Measurements from ENCODE around the gene CYTH4.
A peak's percentile ranks its signal among the peaks of the same experiment; 100 is the strongest.

The CYTH4 gene

GRCh38 chr22:37335806-37336199, 53.5 kb downstream of the CYTH4 start:
- H3K4me3 ChIP-seq (ENCODE audit: severe bottlenecking) = no peak overlapping the region
- no peak for DNase-seq (ENCODE audit: low spot score)

DNA sequence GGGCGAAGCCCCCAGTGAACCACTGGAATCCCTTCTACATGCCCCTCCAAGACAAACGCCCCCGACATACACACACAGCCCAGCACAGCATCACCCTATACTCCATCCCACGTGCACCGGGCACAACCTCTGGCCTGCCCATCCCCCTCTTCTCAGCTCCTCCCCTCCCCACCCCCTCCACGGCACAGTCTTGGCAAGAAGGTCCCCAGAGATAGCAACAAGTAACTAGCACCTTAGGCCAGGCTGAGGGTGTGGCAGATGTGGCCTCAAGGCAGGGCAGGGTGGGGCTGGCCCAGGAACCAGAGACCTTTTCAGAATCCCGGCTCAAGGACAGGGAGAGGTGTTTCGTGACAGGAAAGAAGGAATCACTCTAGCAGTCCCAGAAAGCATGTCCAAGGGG, 54.3 kb downstream of the CYTH4 start:
- TF ChIP-seq CTCF (IDR thresholded peaks at IDR 0.05; ENCODE audit: poor library complexity, severe bottlenecking) = no peak
- no peaks in the 10 kb centered on the region for H3K36me3 ChIP-seq (ENCODE audit: low read depth)
- H3K9me3 ChIP-seq (ENCODE audit: severe bottlenecking) = no peaks in the 10 kb centered on the region
- peaks cover 16% of the 10 kb centered on the region for H3K4me1 ChIP-seq (ENCODE audit: insufficient read depth, poor library complexity, severe bottlenecking)
- peak overlapping the region; percentile 12 for H3K27ac ChIP-seq (ENCODE audit: poor library complexity, severe bottlenecking)
- no peak overlapping the region for H3K4me3 ChIP-seq (ENCODE audit: severe bottlenecking)
- H3K27me3 ChIP-seq (ENCODE audit: insufficient read depth, poor library complexity, severe bottlenecking) = no peaks in the 10 kb centered on the region
- ATAC-seq (ENCODE audit: low read depth) = peak; percentile 23; the same call in 1 of the 3 replicates
- no peak for DNase-seq (ENCODE audit: low spot score)

More at GRCh38 chr22:37335806-37336199, 53.5 kb downstream of the CYTH4 start:
- Histone ChIP-seq H3K27me3 (ENCODE audit: insufficient read depth, poor library complexity, severe bottlenecking) (no peaks in the 10 kb centered on the region), H3K36me3 (ENCODE audit: low read depth) (no peaks in the 10 kb centered on the region), H3K9me3 (ENCODE audit: severe bottlenecking) (no peaks in the 10 kb centered on the region), H3K4me1 (ENCODE audit: insufficient read depth, poor library complexity, severe bottlenecking) (peaks cover 24% of the 10 kb centered on the region), H3K27ac (ENCODE audit: poor library complexity, severe bottlenecking) (no peak overlapping the region)
- no peak for ATAC-seq (ENCODE audit: low read depth)
- no peak for TF ChIP-seq CTCF (IDR thresholded peaks at IDR 0.05; ENCODE audit: poor library complexity, severe bottlenecking)

DNA sequence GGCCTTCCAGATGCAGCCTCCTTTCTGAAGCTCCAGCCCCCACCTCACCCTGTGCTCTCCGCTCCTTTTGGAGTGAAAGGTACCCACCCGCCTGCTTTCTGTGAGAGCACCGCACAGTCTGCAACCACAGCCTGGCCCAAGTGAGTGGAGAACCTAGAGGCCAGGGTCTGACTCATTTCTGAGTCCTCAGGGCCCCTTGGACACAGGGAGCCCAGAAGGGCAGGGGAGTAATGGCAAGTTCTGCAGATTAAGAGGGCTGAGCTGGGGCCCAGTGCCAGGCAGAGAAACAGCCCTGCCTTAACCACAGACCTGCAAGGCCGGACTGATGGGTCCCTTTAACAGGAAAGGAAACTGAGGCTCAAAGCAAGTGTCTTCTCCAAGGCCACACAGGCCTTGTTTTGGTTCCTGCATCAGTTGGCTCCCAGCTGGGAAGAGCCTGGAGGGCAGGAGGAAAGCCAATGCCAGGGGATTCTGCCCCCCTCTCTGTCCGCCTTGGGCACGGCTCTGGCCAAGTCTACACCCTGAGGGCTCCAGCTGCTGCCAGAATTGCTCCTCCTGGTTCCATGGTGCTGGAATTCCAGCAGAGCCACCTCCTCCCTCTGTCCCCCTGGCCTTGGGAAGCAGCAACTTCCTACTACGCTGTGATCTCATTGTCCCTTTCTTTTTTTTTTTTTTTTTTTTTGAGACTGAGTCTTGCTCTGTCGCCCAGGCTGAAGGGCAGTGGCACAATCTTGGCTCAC, 55.1 kb downstream of the CYTH4 start:
- DNase-seq (ENCODE audit: low spot score) (no peak), ATAC-seq (ENCODE audit: low read depth) (peak; percentile 79)
- TF ChIP-seq CTCF (IDR thresholded peaks at IDR 0.05; ENCODE audit: poor library complexity, severe bottlenecking) = no peak
- H3K36me3 ChIP-seq (ENCODE audit: low read depth) = no peaks in the 10 kb centered on the region
- H3K27ac ChIP-seq (ENCODE audit: poor library complexity, severe bottlenecking) = peak overlapping the region; percentile 12
- no peak overlapping the region for H3K4me3 ChIP-seq (ENCODE audit: severe bottlenecking)
- no peaks in the 10 kb centered on the region for H3K9me3 ChIP-seq (ENCODE audit: severe bottlenecking)
- H3K27me3 ChIP-seq (ENCODE audit: insufficient read depth, poor library complexity, severe bottlenecking) = no peaks in the 10 kb centered on the region
- H3K4me1 ChIP-seq (ENCODE audit: insufficient read depth, poor library complexity, severe bottlenecking) = peaks cover 15% of the 10 kb centered on the region

- Histone ChIP-seq H3K27me3 (ENCODE audit: insufficient read depth, poor library complexity, severe bottlenecking) (no peaks in the 10 kb centered on the region), H3K9me3 (ENCODE audit: severe bottlenecking) (no peaks in the 10 kb centered on the region), H3K4me1 (ENCODE audit: insufficient read depth, poor library complexity, severe bottlenecking) (peaks cover 15% of the 10 kb centered on the region), H3K27ac (ENCODE audit: poor library complexity, severe bottlenecking) (no peak overlapping the region), H3K4me3 (ENCODE audit: severe bottlenecking) (no peak overlapping the region), H3K36me3 (ENCODE audit: low read depth) (no peaks in the 10 kb centered on the region)
- no peak for DNase-seq (ENCODE audit: low spot score)
- ATAC-seq (ENCODE audit: low read depth) = no peak
- no peak for TF ChIP-seq CTCF (IDR thresholded peaks at IDR 0.05; ENCODE audit: poor library complexity, severe bottlenecking)
These were observed 56.4 kb downstream of the CYTH4 start for GRCh38 chr22:37338539-37339246.

Data from RWPE2 (cell line).